Caki2 (cell line): ENCODE data around the gene MMP8. TPM values are rescaled to one million over a fixed set of nuclear protein-coding genes. Genes with fewer than 3 reads are reported as not detected.
"Not testable (repeated sequence)": the region's sequence is repeated elsewhere in the genome, so short reads cannot be mapped to it uniquely, and the experiment has no call there.

Experiments
- DNase-seq: peaks from one replicate; pipeline ENCODE4 v3.0.0-alpha.2; 2015; ENCODE audit warnings: low read depth
- in situ Hi-C: cut with HindIII; loops from 2 replicates; pipeline ENCODE4 v1.10.0; 2016; ENCODE audit warnings: low sequenced_read_pairs, low pct_unique_long_range_greater_than_20kb, mixed read lengths
- total RNA-seq: library from RNA; depleted of rRNA; stranded (reverse); fragments of >200 nt; shearing (Covaris generic); gene quantifications from 2 replicates; pipeline ENCODE4 v1.2.3, GENCODE V29; 2014; ENCODE audit warnings: low replicate concordance; rRNA removed

Gene MMP8, protein sequence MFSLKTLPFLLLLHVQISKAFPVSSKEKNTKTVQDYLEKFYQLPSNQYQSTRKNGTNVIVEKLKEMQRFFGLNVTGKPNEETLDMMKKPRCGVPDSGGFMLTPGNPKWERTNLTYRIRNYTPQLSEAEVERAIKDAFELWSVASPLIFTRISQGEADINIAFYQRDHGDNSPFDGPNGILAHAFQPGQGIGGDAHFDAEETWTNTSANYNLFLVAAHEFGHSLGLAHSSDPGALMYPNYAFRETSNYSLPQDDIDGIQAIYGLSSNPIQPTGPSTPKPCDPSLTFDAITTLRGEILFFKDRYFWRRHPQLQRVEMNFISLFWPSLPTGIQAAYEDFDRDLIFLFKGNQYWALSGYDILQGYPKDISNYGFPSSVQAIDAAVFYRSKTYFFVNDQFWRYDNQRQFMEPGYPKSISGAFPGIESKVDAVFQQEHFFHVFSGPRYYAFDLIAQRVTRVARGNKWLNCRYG
- not detected in 2 replicates for total RNA-seq

GRCh38 chr11:102724904-102725500, at the start of gene MMP8:
TSS of gene MMP8 (minus strand) at chr11:102724954. CDS start at chr11:102724855, 99 bp downstream.
- in situ Hi-C loops: no loop called here
- no peak for DNase-seq

DNA sequence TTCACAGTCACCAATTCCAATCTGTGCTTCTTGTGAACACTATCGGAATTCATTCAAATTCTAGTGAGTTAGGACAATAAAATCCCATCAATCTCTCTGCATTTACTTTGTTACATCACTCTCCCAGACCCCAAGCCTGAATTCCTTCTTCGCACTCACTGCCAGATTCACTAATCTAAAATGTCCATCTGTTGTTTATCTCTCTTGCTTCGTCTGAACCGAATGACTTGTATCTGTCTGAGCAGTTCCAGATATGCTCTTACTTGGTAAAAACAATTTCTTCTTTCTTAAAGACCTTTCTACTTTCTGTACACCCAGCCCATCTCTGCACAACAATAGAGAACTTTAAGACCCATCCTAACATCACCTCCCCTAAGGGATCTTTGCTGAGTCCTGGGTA, 48.6 kb upstream of the MMP8 start:
- in situ Hi-C loops: no loop called here
- DNase-seq: no peak

- in situ Hi-C loops: no loop called here
- DNase-seq: no peak
Observed at GRCh38 chr11:102771351-102771750, 46.6 kb upstream of the MMP8 start.

- no peak for DNase-seq
- in situ Hi-C loops: no loop called here
Observed at GRCh38 chr11:102770191-102770590, 45.4 kb upstream of the MMP8 start.

DNA sequence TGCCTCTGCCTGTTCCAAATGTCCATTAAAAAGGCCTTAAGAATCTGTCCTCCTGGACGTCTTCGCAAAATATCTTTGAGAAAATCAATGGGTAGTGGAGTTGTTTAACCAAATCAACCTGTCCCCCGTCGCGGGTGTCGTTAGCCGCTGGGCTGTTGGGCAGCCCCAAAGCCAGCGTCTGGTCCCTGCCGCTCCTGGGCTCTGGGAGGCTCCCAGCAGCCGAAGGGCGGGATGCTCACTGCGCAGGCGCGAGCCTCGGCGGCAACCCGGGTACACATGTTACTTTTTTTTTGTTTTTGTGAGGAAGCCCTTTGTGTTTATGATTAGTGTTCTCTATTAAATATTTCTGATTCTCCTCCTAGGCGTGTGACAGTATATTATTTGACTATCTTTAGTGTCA, 43.0 kb upstream of the MMP8 start:
- no peak for DNase-seq
- in situ Hi-C loops: no loop called here

- DNase-seq: no peak
- in situ Hi-C loops: no loop called here
Observed at GRCh38 chr11:102763440-102763839, 38.7 kb upstream of the MMP8 start.

GRCh38 chr11:102762361-102762767, 37.6 kb upstream of the MMP8 start:
- peak; percentile 28 for DNase-seq
- in situ Hi-C loops: no loop called here

DNA sequence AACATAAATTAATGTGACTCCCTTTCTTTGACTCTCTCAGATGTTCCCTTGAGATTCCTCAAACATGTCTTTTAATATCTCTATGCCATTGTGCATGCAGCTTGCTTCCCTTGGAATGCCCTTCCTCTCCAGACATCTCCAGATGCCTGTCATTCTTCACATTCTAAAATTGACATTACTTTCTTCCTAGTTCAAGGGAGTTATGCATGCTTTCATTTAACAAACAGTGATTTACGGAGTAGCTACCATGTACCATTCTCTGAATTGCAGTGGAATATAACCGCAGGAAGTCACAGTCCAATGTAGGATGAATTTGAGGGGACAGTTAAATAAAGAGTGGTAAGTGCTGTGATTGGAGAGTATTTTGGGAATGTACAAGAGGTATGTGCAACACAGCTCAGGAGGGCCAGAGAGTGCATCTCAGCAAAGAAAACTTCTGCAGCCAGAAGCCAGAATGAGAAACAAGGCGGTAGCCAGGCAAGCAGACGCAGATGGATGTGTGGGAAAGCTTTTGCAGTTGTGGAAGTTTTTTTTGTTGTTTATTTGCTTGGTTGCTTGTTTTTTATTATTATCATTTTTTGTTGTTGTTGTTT, 37.0 kb upstream of the MMP8 start:
- in situ Hi-C loops: no loop called here
- DNase-seq: no peak

GRCh38 chr11:102760344-102761035, 35.7 kb upstream of the MMP8 start:
- in situ Hi-C loops: no loop called here
- peak; percentile 18 for DNase-seq

DNA sequence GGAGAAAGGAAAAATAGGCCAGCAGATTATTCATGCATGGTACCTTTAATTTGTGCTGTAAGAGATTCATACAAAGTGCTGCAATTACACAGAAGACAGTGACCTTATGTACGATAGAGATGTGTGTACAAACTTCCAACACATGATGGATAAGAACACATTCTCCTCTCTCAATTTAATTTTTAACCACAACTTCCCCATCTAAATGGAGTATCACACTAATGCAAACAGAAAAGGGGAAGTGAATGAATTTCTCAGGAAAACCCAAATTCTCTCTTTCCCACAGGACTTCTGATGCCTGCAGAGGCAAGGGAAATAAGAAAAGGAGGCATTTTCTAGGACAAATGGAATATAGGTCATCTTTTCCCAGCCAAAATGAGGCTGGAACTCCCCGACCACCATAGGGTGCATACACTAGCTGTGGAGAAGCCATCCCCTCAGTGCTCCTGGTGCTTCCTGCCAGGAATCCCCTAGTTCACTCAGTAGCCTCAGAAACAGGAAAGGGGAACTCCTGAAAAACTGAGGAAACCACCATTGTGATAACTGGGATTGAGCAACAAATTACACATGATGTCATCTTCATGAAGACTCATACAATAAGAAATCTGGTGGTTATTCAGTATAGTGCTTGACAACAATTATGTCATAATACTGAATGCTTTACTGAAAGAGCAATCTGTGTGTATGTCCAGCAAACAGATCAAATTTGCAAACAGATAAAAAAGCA, 33.2 kb upstream of the MMP8 start:
- no peak for DNase-seq
- in situ Hi-C loops: no loop called here

GRCh38 chr11:102753267-102753666, 28.5 kb upstream of the MMP8 start:
- no peak for DNase-seq
- in situ Hi-C loops: no loop called here

GRCh38 chr11:102751673-102752072, 26.9 kb upstream of the MMP8 start:
- DNase-seq: no peak
- in situ Hi-C loops: no loop called here

DNA sequence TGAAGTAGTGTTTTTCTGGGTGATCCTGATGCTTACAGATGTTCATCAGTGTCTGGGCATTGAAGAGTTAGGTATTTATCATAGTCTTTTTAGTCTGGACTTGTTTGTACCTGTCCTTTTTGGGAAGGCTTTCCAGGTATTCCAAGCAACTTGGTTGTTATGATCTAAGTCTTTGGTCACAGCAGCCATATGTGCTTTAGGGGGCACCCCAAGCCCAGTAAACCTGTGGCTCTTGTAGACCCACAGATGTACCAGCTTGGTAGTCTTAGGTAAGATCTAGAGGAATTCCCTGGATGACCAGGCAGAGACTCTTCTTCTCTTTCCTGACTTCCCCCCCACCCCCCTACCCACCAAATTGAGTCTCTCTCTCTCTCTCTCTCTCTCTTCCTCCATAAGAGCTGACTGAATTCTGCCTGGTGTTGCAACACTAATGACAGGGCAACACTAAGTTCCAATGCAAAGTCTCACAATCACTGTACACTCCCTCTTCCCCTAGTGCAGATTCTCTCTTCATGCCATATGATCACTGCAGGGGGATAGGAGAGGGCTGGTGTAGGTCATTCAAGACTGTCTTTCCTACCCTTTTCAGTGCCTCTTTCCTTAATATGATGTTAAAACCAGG, 24.5 kb upstream of the MMP8 start:
- no peak for DNase-seq
- in situ Hi-C loops: no loop called here

GRCh38 chr11:102746746-102747578, 22.2 kb upstream of the MMP8 start:
- in situ Hi-C loops, DNase-seq: not testable (repeated sequence)

DNA sequence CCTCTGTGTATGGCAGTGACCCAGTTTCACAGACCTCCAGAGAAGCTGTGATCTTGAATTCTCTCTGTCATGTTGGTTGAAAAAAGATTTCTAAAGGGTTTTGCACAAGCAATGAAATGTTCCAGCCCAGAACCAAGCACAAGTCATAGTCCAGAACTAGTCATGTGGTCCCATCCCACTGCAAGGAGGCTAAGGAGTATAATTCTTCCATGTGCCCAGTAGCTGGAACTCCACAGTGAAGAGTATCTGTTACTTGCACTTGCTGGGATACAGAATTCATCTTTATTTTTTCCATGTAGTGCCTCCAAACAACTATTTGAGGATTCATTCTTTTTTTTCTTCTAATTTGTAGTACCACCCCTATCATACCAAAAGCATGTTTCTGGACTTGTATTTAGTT, 9.9 kb upstream of the MMP8 start:
- in situ Hi-C loops: no loop called here
- no peak for DNase-seq

GRCh38 chr11:102733232-102733875, 8.6 kb upstream of the MMP8 start:
- peak; percentile 6 for DNase-seq
- in situ Hi-C loops: no loop called here
